ENCODE data around the gene TNIK.
"Not testable (repeated sequence)": the region's sequence is repeated elsewhere in the genome, so short reads cannot be mapped to it uniquely, and the experiment has no call there.

The TNIK gene

DNA sequence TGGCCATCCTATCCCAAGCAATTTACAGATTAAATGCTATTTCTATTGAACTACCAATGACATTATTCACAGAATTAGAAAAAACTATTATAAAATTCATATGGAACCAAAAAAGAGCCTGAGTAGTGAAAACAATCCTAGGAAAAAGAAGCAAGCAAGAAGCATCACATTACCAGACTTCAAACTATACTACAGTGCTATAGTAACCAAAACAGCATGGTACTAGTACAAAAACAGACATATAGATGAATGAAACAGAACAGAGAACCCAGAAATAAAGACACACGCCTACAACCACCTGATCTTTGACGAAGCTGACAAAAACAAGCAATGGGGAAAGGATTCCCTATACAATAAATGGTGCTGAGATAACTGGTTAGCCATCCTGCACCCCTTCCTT is 152.2 kb downstream of the TNIK start:
- no peak for DNase-seq (ENCODE audit: low read depth)

DNA sequence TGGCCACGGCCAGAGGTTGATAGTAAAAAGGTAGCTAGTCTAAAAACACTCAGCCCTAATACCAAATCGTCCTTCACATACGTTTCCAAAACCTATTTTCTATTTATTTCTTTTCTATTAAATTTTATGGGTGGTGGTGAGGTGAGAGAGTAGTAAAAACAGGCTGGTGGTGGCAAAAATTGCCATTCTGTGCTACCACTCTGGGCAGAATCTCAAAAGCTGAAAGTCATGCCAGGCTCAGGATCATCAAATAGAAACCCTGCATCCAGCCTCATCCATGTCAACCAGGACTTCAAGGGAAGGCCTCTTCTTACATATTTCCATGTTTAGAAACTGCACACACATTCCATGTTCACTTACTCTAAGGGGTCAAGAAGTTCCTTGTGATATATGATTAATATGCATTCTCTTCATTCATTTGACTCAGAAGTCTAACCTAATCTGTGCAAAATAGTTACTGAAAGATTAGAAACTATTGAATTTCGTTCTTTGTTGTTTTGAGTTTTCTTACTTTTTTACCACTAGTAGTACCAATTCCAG is 153.1 kb downstream of the TNIK start:
- DNase-seq (ENCODE audit: low read depth) = no peak

DNA sequence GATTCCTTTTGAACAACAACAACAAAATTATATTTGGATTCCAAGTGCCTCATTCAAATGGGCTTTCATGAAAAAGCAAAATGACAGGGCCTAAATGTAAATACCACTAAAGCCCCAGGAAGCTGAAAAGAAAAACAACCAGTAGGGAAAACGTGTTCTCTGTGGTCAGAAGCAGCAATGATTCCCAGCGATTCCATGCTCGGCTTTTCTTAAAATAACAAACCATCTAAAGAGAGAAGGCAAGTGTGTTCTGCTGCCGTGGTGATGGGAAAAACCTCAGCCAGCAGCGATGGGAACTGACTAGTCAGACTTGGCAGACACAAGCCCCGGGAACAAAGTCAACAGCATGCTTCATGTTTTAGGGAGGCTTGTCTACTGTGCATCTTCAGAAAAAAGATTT is 153.6 kb downstream of the TNIK start:
- peak; percentile 76 for DNase-seq (ENCODE audit: low read depth)

DNA sequence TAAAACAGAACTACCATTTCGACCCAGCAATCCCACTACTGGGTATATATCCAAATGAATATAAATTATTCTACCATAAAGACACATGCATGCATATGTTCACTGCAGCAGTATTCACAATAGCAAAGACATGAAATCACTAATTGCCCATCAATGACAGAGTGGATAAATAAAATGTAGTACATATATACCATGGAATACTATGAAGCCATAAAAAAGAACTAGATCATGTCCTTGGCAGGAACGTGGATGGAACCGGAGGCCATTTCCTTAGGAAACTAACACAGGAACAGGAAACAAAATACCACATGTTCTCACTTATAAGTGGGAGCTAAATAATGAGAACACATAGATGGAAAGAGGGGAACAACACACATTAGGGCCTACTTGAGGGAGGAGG is 154.4 kb downstream of the TNIK start:
- not testable (repeated sequence) for DNase-seq (ENCODE audit: low read depth)

DNA sequence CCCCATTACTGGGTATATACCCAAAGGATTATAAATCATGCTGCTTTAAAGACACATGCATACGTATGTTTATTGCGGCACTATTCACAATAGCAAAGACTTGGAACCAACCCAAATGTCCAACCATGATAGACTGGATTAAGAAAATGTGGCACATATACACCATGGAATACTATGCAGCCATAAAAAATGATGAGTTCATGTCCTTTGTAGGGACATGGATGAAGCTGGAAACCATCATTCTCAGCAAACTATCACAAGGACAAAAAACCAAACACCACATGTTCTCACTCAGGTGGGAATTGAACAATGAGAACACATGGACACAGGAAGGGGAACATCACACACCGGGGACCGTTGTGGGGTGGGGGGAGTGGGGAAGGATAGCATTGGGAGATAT is 155.7 kb downstream of the TNIK start:
- DNase-seq (ENCODE audit: low read depth) = not testable (repeated sequence)

DNA sequence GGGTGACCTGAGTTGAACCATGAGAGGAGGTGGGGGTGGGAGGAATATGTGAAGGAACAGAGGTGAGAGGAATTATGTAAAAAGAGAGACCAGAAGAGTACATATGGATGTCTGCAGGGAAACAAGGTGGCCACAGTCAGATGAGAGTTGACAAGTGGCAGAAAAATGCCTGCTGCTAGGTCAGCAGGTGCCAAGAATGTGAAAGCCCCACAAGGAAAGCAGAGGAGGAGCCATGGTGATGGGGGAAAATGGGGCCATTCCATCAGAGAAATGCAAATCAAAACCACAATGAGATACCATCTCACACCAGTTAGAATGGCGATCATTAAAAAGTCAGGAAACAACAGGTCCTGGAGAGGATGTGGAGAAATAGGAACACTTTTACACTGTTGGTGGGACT is 156.2 kb downstream of the TNIK start:
- not testable (repeated sequence) for DNase-seq (ENCODE audit: low read depth)

DNA sequence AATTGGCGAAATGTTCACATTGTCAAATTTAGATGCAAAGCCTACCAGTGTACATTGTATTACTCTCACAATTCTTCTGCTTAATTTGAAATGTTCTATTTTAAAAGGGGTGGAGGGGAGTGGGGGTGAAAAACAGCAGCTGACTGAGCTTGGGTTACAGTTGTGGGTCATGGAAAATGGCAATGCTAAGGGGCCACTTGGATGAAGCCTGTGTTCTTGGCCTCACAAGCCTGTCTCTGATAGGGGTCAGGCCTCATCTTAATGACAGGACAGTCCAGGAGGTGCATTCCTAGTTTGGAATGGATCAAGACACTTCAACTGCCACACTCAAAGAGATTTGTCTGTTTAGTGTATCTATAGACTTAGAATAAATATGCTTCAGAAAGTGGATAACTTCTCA is 158.2 kb downstream of the TNIK start:
- no peak for DNase-seq (ENCODE audit: low read depth)

DNA sequence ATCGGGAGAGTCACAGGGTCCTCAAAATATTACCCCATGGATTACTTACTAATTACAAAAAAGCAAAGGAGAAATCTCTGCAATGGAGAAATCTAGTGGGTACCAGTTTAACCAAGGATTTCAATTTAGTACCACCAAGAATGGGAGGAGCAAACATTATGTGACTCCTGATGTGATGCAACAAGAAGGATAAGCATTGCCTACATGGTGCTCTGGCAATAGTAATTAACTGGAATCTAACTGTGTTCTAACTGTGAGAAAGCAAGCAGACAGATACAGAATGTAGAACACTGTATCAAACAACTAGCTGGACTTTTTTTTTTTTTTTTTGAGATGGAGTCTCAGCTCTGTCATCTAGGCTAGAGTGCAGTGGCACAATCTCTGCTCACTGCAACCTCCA is 159.2 kb downstream of the TNIK start:
- no peak for DNase-seq (ENCODE audit: low read depth)

DNA sequence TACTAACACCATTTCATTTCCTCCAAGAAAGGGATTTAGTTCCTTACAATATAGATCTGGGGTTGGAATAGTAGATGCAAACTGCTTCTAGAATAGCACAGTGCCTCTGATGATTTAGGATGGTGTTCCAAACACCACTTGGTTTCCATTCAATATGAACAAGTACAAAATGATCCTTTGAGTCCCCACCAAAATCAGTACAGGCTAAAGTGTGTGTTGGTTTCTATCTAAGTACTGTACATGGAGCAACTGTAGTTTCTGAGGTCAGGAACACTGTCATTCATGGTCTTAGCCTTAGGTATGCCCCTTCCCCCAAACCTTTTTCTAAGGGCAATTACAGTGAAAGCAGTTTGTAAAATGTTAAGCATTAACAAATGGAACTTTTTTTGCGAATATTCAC is 162.3 kb downstream of the TNIK start:
- no peak for DNase-seq (ENCODE audit: low read depth)

DNA sequence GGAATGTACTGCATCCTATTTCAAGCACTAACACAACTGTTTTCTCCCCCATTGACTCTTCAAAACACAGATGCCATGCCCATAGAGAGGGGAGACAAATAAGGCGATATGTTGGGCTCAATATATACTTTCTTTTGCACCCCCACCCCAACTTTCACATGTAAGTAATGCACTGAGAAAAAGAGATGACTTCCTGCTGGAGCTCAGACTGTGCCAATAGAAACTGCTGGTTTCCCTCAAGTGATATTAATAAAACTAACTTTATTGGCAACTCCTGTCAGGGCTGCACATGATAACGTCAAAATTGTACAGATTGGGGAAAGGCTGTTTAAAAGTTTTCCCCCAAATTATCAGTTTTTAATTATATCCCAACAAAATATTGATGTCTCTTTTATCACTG is 163.0 kb downstream of the TNIK start:
- no peak for DNase-seq (ENCODE audit: low read depth)

DNA sequence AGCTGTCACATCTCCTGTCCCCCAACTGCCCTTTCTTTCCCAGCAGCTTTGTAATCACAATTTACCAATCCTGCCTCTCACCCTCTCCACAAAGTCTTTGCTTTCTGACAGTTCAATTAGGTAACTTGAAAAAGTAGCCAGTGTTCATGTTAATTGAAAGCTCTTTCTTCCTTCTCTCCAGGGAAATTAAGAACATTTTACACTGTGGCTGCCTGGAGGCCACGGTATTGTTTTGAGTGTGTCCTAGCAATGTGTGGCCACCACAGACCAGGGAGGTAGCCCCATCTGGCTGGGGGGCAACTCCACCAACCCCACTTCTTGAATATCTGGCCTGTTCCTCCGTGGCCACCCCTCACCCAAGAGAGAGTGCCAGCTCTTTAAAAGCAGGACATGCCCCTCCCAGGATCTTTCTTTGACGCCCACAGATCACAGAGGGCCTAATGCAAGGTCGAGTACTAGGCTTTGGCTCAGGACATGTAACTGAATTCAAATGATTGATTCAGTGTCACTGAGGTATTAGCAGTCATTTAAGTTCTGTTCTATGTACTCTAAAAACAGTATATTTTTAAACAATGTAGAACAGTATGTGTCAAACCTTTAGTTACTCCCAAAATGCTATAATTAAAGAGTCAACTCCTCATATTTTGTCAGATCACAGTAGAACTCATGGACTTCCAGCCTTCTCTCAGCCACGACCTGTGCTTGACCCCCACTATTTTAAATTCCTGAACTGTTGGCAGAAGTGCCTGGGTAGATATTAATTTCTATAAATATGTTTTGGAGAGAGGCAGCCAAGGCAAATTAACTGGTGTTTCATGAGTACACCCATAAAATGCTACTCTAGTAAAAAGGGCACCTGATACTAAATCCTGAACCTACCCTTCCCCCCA is 164.5 kb downstream of the TNIK start:
- DNase-seq (ENCODE audit: low read depth) = no peak

DNA sequence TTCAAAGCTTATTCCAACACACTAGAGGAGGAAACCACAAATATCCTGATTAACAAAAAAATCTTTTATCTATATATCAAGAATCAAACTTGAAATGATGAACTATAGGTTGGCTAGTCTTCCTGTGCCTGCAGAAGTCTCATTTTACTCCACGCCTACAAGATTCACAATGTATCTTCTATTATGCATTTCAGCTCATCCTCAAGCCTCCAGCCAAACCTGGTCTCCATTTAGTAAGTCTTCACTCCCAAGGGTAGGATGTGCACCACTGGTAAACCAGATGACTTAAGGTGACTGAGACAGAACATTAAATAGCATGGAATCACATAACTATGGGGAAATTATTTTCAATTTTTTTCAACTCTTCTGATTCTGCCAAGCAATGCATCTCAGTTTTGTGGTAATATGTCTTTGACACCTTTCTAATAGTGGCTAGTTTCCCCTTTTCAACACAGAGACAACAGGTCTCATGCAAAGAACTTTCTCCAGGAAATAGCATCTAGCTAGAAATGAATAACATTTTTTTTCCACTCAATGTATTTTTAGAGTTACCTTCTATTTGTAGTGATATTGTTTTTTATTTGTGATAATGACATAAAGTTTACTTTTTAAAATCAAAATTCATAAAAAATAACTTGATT is 166.9 kb downstream of the TNIK start:
- DNase-seq (ENCODE audit: low read depth) = no peak

DNA sequence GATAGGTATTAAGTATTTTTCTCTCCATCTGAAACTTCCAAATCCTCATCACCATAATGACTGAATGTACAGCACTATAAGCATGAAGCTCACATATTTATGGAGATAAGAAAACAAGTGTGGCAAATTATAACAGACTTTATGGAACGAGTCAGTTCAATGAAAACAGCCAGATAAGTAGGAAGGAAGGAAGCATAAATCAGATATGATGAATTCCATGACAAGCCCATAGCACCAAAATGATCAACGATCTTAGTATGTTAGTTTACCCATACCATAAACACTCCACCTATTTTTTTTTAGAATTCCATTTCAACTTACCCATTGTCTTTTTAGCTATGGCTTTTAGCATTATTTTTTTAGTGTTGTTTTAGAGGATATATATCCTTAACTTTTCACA is 169.5 kb downstream of the TNIK start:
- DNase-seq (ENCODE audit: low read depth) = no peak

DNA sequence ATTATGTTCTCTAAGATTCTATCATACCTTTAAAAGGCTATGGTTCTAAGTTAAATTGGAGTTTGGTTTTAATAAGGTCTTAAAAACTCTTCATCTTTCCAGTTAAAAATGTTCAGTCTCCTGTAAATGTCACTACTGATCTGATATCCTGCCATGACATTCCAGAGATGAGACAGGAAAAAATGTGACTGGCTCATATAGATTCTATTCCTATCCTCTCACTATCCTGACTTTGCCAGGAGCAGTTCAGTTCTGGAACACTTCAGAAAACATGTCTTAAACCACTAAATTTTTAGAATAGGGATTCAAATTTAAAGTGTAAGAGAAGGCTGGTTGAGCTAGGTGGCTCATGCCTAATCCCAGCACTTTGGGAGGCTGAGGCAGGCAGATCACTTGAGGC is 170.9 kb downstream of the TNIK start:
- DNase-seq (ENCODE audit: low read depth) = no peak

DNA sequence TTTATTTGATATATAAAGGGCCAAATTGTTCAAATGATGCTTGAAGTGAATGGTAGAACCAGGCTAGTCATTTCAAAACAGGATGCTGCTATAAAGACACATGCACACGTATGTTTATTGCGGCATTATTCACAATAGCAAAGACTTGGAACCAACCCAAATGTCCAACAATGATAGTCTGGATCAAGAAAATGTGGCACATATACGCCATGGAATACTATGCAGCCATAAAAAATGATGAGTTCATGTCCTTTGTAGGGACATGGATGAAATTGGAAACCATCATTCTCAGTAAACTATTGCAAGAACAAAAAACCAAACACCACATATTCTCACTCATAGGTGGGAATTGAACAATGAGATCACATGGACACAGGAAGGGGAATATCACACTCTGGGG is 172.4 kb downstream of the TNIK start:
- DNase-seq (ENCODE audit: low read depth) = not testable (repeated sequence)

DNA sequence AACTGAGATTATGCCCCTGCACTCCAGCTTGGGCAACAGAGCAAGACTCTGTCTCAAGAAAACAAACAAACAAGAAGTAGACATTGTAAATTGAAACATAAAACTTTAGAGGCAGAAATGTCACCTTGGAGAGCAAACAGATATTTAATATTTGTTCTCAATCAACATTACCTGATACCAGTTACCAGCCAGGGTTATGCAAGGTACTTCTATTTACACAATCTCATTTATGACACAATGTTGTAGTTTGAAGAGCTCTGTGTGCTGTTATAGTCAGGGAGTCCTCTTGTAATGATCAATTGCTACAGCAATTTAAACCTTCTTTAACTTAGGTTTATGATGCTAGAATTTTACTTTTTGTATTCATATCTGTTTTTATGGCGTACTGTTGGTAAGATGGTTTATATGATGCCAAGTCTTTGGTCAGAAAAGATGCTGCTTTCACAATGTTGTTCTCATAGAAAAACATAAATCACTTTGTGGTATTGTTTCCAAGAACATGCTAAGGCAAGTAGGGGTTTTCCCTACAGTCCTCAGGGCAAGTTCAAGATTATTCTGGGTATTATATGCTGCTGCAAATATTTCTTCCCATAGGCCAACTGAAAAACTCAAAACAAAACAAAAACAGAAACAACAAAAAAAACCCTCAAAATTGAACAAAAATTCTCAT is 173.5 kb downstream of the TNIK start:
- DNase-seq (ENCODE audit: low read depth) = no peak

DNA sequence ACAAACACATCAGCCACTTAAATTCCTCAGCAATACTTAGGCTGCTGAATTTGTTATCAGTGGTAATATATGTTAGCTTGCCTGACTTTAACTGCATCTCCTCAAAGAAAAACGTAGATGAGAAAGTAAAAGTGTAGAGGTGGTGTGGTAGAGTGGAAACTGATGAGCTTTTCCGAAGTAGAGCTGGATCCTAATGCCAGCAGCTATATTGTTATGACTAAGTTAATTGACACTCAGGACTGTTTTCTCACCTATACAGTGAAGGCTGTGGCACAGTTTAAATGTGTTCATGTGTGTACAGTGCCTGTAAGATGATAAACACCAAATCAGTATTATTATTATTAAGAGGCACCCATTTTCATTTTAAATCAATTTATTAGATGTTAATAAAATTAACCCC is 174.9 kb downstream of the TNIK start:
- no peak for DNase-seq (ENCODE audit: low read depth)

DNA sequence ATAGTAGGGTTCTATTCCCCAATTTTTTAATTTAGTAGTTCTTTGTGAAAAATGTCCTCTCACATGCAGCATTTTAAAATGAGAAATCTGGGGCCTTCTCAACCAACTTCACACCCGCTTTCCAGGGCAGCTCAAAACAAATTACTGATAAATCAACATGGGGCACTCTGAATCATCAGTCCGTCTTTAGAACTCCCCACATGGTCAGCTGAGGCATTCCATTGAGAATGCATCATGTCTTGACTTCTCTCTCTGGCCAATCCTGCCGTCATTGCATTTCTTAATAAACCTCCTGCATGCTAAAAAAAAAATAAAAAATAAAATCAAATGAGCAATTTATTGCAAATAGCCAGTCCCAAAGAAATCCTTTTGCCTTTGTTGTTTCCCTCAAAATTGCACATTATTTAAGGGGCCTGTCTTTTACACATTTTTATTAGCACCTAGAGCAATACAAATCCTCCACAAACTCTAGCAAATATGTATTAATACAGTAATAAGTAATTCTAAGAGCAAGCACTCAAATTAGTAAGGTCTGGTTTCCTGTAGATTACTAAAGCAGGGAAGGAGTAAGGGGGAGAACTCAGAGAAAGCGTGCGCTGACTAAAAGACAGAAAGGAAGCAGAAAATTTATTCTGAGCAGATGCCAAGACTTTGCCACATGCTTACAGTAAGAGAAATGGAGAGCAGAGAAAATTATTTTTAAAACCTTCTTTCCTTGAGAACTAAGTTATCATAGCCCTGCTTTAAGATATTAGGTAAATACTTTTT is 175.7 kb downstream of the TNIK start:
- peak; percentile 74 for DNase-seq (ENCODE audit: low read depth)

DNA sequence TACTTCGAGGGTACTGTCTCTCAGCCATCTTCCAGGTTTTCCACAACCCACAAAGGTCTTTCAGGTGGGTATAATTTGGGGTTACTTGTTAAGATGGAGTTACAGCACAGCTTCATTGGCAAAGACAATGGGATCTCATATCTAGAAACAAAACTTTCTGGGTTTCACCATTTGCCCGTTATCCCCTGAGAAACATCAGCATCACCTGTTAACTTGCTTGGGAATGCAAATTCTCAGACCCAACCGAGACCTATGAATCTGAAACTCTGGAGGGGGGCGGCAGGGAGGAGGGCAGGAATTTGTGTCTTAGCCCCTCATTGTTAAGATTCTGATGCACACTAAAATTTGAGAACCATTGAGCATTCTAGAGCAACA is 176.4 kb downstream of the TNIK start:
- DNase-seq (ENCODE audit: low read depth) = no peak

DNA sequence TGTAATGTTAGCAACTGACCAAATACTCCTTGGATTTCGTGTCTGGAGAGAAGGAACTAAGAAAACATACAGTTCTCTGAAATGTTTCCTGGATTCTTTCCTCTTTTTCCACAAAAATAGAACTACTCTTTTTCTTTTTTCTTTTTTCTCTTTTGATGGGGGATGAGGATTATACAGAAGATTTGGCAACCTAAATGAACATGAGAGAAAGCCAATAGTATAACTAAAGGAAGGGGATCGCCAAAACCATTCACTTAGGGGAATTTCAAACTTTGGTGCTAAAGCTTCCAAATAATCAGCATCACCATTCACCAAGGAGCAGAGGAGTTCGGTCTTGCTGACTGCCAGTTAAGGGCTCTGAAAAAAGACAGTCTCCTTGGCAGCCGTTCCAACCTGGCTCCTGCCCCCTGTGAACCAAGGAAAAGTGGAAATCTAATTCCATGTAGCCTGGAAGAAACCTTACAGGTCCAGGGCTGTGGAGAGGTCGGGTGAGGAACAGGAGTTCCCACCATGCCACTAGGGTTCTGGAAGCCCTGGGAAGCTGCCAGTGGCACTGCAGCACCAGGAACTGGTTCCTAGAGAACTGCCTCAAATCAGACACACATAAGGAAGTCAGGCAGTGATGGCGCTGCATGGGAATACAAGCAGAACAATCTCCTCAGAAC is 176.9 kb downstream of the TNIK start:
- no peak for DNase-seq (ENCODE audit: low read depth)

DNA sequence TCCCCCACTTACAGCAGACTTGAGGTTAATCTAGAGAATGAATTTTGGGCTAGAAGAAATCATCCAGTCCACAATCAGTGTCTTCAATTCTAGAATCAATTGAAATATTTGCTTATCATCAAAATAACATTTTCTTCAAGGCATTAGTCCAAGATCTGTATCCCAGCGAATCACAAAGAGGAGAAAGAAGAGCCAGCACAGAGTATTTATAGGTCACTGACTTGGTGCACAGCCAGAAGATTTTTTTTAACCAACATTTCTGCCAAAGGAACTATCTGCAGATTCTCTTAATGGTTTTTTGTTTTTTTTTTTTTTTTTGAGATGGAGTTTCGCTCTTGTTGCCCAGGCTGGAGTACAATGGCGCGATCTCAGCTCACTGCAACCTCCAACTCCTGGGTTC is 178.2 kb downstream of the TNIK start:
- no peak for DNase-seq (ENCODE audit: low read depth)

Measured in HS-27A (cell line).